Stimulated activated CD4-positive, alpha-beta T cell treated with anti-CD3 and anti-CD28 coated beads, Interleukin-12 subunit alpha, Interleukin-12 subunit beta, amount 100 ng/mL, for 24 hours (primary cell): ENCODE measurements around the gene NPC1.
"Not testable (repeated sequence)": the region's sequence is repeated elsewhere in the genome, so short reads cannot be mapped to it uniquely, and the experiment has no call there.

Source experiments
- DNase-seq, 2 experiments: peaks; one replicate each; pipeline ENCODE4 v3.0.0-alpha.2; 2020; ENCODE audit warnings: low read depth in 2 of 2

The NPC1 gene

GRCh38 chr18:23523429-23524212 lies 62.7 kb downstream of the NPC1 start:
- no peak for DNase-seq

- no peak for DNase-seq
These were observed 64.4 kb downstream of the NPC1 start for GRCh38 chr18:23521907-23522306.

- no peak for DNase-seq
These were observed 65.0 kb downstream of the NPC1 start for GRCh38 chr18:23521271-23521670.

GRCh38 chr18:23519734-23520133 lies 66.6 kb downstream of the NPC1 start:
- no peak for DNase-seq

GRCh38 chr18:23515911-23516546 lies 70.3 kb downstream of the NPC1 start:
- peak; percentile 47 to 70 for DNase-seq

- DNase-seq = no peak
These were observed 73.7 kb downstream of the NPC1 start for GRCh38 chr18:23512641-23513040.

GRCh38 chr18:23512216-23512615 lies 74.1 kb downstream of the NPC1 start:
- DNase-seq = not testable (repeated sequence)

GRCh38 chr18:23510923-23511322 lies 75.4 kb downstream of the NPC1 start:
- not testable (repeated sequence) for DNase-seq

GRCh38 chr18:23506393-23506792 lies 79.9 kb downstream of the NPC1 start:
- no peak for DNase-seq

GRCh38 chr18:23504720-23505119 lies 81.6 kb downstream of the NPC1 start:
- DNase-seq = no peak

GRCh38 chr18:23503963-23504344 lies 82.4 kb downstream of the NPC1 start:
- no peak for DNase-seq

GRCh38 chr18:23503038-23503962 lies 83.0 kb downstream of the NPC1 start, which contains the start of gene RMC1:
Gene RMC1 (plus strand): TSS chr18:23503511. CDS start chr18:23503619, 108 bp downstream.
- DNase-seq = peak; percentile 95 to 98

GRCh38 chr18:23502516-23503037 lies 83.7 kb downstream of the NPC1 start:
- no peak for DNase-seq

- DNase-seq = no peak
These were observed 84.7 kb downstream of the NPC1 start for GRCh38 chr18:23501626-23502025.

- DNase-seq = no peak
These were observed 87.0 kb downstream of the NPC1 start for GRCh38 chr18:23499291-23499781.

GRCh38 chr18:23498877-23499276 lies 87.4 kb downstream of the NPC1 start:
- peak; percentile 43 to 51 for DNase-seq

- DNase-seq = no peak
These were observed 88.2 kb downstream of the NPC1 start for GRCh38 chr18:23498117-23498516.

- no peak for DNase-seq
These were observed 90.4 kb downstream of the NPC1 start for GRCh38 chr18:23495723-23496440.

- DNase-seq = no peak
These were observed 91.3 kb downstream of the NPC1 start for GRCh38 chr18:23494992-23495391.

GRCh38 chr18:23493654-23494053 lies 92.7 kb downstream of the NPC1 start:
- no peak for DNase-seq

- not testable (repeated sequence) for DNase-seq
These were observed 96.7 kb downstream of the NPC1 start for GRCh38 chr18:23489586-23489985.
